Epithelial cell of proximal tubule (primary cell): ENCODE results near the gene OR2AP1. TPM values are rescaled to one million over a fixed set of nuclear protein-coding genes. Genes with fewer than 3 reads are reported as not detected.
"Not testable (repeated sequence)": the region's sequence is repeated elsewhere in the genome, so short reads cannot be mapped to it uniquely, and the experiment has no call there.

Experiments used
- DNase-seq: peaks from one replicate; pipeline ENCODE4 v3.0.0-alpha.2; 2011; ENCODE audit warnings: low read depth
- H3K4me3 ChIP-seq: 2 replicates; pipeline ENCODE4 v1.5.1; 2011; ENCODE audit warnings: low read depth, mild to moderate bottlenecking, low read length
- total RNA-seq: library from RNA; depleted of rRNA; stranded (reverse); fragments of >200 nt; gene quantifications from 2 replicates; pipeline ENCODE4 v1.2.3, GENCODE V29; 2015
- TF ChIP-seq, protein P1 (sequence below): conservative IDR thresholded peaks from 2 replicates; pipeline ENCODE4 v1.5.1; 2012; ENCODE audit warnings: low read depth, mild to moderate bottlenecking, low read length

Gene OR2AP1
- not detected in 2 replicates for total RNA-seq

DNA sequence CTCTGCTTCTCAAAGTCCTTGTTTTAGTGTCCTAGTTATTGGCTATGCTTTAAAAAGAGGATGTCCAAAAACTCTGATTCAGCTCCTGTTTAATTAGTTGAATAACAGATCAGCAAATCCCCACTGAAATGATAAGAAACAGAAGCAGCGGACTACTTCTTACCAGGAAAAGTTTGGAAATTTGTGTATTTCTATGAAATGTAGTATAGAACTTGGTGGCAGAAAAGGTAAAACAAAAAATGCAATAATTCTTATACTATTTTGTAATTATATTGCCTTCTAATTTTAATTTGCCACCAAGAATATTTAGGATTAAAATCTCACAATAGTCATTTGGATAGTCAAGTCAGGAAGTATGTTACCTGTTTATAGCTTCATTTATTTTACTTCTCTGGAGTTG is at the start of gene OR2AP1:
Gene OR2AP1, plus strand, starts transcription at position 301 of the 400 bp plus-strand sequence. CDS start 1,947 bp downstream, outside the sequence.
- TF ChIP-seq, protein P1, sequence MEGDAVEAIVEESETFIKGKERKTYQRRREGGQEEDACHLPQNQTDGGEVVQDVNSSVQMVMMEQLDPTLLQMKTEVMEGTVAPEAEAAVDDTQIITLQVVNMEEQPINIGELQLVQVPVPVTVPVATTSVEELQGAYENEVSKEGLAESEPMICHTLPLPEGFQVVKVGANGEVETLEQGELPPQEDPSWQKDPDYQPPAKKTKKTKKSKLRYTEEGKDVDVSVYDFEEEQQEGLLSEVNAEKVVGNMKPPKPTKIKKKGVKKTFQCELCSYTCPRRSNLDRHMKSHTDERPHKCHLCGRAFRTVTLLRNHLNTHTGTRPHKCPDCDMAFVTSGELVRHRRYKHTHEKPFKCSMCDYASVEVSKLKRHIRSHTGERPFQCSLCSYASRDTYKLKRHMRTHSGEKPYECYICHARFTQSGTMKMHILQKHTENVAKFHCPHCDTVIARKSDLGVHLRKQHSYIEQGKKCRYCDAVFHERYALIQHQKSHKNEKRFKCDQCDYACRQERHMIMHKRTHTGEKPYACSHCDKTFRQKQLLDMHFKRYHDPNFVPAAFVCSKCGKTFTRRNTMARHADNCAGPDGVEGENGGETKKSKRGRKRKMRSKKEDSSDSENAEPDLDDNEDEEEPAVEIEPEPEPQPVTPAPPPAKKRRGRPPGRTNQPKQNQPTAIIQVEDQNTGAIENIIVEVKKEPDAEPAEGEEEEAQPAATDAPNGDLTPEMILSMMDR = no peak
- DNase-seq = no peak
- no peak within 1 kb of the TSS for H3K4me3 ChIP-seq

DNA sequence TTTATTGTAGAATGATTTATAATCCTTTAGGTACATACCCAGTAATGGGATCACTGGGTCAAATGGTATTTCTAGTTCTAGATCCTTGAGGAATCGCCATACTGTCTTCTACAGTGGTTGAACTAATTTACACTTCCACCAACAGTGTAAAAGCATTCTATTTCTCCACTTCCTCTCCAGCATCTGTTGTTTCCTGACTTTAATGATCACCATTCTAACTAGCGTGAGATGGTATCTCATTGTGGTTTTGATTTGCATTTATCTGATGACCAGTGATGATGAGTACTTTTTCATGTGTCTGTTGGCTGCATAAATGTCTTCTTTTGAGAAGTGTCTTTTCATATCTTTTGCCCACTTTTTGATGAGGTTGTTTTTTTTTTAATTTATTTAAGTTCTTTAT is 24.0 kb upstream of the OR2AP1 start:
- H3K4me3 ChIP-seq, DNase-seq: not testable (repeated sequence)

DNA sequence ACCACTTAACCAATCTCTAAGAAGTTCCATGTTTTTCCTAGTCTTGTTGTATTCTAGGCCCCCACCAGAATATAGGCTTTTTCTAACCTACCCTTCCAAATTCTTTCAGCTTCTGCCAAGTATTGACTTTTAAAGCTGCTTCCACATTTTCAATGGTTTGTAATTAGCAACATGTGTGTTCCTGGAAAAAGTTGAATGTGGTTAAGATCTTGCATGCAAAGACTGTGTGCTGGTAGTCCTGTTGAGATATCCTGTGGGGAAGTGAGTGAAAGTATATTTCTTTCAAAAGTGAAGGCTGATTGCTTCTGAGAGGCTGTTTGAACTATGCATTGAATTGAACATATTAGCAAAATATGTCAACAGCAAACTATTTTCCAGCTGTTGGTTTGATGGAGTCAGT is 23.5 kb upstream of the OR2AP1 start:
- TF ChIP-seq, protein P1 = no peak
- DNase-seq = no peak

DNA sequence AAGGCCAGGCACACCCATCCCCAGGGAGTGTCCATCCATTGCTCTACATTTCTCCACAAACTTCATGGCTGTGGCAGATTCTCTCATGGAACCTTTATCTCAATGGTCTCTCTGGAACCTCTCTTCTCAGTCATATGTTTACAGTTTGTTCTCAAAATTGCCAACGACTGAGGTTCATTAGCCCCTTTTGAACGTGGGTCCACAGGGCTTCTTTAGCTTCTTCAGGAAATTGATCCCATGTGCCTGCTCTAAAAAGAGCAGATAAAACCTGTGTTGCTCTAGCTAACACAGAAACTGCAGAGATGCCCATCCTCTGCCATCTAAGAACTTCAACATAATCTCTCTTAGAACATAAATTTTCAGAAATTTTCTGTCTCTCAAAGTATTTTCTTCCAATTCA is 23.0 kb upstream of the OR2AP1 start, which contains the start of gene OR6C4:
Gene OR6C4, plus strand, starts transcription at position 301 of the 400 bp plus-strand sequence. CDS start 1,625 bp downstream, outside the sequence.
- no peak for DNase-seq
- TF ChIP-seq, protein P1 = no peak
- H3K4me3 ChIP-seq = no peak within 1 kb of the TSS

More for the DNA sequence above, 23.5 kb upstream of the OR2AP1 start:
- no peak overlapping the region for H3K4me3 ChIP-seq

DNA sequence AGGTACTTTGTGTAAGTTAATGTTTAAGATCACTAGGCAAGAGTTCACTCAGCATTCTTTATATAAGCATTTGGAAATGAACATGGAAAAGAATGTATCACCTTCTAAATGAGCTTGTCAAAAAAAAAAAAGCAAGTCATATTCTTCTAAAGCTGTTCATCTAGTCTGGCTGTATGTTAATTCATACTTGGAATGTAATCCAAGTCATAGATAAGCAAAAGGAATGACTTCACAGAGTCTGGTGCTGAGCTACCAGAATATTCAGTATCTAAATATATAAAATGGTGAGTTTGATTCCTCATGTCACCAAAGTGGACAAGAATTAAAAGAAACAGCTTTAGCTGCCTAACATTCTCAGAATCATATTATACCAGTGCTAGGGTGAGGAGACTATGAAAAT is 18.0 kb upstream of the OR2AP1 start:
- TF ChIP-seq, protein P1 = no peak
- no peak overlapping the region for H3K4me3 ChIP-seq
- DNase-seq = no peak

DNA sequence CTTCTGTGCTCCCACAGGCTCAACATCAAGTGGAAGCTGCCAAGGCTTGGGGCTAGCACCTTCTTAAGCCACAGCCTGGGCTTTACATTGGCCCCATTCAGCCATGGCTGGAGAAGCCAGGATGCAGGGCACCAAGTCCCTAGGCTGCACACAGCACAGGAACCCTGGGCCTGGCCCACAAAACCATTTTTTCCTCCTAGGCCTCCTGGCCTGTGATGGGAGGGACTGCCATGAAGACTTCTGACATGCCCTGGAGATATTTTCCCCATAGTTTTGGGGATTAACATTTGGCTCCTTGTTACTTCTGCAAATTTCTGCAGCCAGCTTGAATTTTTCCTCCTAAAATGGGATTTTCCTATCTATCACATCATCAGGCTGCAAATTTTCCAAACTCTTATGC is 2.2 kb upstream of the OR2AP1 start:
- H3K4me3 ChIP-seq, DNase-seq: not testable (repeated sequence)

DNA sequence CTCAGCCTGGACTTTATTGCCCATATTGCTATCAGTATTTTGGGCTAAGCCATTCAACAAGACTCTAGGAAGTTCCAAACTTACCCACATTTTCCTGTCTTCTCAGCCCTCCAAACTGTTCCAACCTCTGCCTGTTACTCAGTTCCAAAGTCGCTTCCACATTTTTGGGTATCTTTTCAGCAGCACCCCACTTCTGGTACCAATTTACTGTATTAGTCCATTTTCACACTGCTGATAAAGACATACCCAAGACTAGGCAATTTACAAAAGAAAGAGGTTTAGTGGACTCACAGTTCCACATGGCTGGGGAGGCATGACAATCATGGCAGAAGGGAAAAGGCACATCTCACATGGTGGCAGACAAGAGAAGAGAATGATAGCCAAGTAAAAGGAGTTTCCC is 1.6 kb upstream of the OR2AP1 start:
- not testable (repeated sequence) for DNase-seq, H3K4me3 ChIP-seq

DNA sequence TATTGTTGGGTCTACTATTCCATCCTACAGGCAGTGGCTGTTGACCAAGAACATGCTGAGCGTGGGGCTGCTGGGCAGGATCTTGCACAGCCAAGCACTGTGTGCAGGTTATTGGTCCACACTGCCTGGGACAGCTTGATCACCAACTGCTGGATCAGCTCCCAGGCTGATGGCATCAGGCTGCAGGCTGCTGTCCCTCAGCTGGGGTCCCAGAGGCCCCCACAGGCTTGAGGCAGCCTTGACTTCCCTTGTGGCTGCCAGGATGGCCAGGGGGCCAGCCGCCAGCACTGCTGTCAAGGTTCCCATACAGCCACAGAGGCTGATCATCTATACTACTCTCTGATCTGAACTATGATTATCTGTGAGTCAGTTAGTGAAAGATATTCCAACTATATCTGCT is 9.8 kb downstream of the OR2AP1 start:
- TF ChIP-seq, protein P1 = no peak
- no peak overlapping the region for H3K4me3 ChIP-seq
- no peak for DNase-seq

DNA sequence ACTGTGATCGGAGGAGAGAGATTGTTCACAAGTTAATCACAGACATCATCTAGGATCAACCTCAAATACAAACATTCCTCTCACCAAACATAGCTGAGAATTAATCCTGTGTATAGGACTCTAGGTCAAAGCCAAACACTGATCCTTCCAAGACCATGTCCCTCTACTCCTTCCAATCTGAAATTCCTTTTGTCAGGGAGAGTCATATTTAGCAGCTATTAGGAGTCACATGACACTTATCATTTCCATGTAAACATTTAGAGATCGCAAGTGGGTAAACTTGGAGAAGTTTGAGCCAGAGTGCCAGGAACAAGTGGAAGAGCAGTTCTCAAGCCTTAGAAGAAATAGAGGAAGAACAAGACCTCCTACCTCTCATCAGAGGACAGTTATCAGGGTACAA is 13.5 kb downstream of the OR2AP1 start:
- no peak overlapping the region for H3K4me3 ChIP-seq
- TF ChIP-seq, protein P1 = no peak
- DNase-seq = no peak

DNA sequence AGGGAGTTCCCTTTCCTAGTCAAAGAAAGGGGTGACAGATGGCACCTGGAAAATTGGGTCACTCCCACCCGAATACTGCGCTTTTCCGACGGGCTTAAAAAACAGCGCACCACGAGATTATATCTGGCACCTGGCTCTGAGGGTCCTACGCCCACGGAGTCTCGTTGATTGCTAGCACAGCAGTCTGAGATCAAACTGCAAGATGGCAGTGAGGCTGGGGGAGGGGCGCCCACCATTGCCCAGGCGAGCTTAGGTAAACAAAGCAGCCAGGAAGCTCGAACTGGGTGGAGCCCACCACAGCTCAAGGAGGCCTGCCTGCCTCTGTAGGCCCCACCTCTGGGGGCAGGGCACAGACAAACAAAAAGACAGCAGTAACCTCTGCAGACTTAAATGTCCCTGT is 17.9 kb downstream of the OR2AP1 start:
- not testable (repeated sequence) for DNase-seq

More for the DNA sequence above, 17.9 kb downstream of the OR2AP1 start:
- H3K4me3 ChIP-seq = not testable (repeated sequence)
